Measurements from ENCODE around the gene PRR5L.
A peak's percentile ranks its signal among the peaks of the same experiment; 100 is the strongest.

PRR5L gene

DNA sequence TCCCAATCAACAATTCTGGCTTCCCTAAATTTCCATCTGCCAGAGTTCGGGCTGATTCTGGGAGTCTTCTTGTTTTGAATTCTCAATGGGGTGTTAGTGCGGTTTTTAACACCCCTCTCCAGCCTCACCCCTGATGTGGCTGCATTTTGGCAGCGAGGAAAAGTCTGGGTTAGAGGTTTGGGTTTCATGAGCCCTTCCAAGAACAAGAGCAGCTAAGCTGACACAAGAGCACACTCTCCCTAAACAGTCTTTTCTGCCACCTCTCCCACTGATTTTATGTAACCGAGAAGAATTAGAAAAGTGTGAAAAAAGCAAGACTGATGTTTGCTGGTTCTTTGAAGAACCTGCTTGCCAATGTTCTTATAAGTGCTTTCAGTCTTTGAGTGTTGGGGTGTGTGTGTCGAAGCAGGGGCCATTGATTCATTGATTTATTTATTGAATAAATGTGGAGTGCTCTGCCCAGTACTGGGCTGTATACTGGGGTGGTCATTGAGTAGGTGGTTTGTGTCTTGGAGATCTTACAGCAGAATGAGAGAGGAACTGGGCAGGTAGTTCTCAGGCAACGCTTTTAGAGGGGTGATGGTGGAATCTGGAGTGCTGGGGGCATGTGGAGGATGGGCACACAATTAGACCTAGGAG is 112.5 kb downstream of the PRR5L start:
- no peak overlapping the region for H3K4ac ChIP-seq (ENCODE audit: low read depth, low read length)
- H2BK120ac ChIP-seq (ENCODE audit: insufficient read depth, low read length, poor library complexity) = peak overlapping the region; percentile 18
- peak overlapping the region; percentile 30 for H4K91ac ChIP-seq (ENCODE audit: low read depth, low read length)
- H3K9ac ChIP-seq (ENCODE audit: low read length) = no peak overlapping the region
- no peak overlapping the region for H3K14ac ChIP-seq (ENCODE audit: low read length)
- H3K4me3 ChIP-seq (ENCODE audit: low read depth, low read length) = no peak overlapping the region
- H3K9me3 ChIP-seq (ENCODE audit: insufficient read depth, low read depth, low read length) = no peaks in the 10 kb centered on the region
- peaks cover 17 to 19% of the 10 kb centered on the region in 2 experiments for H3K4me1 ChIP-seq (ENCODE audit: control insufficient read depth in 1 of 2, insufficient read depth in 2 of 2, low read length in 2 of 2)
- H3K27me3 ChIP-seq (ENCODE audit: insufficient read depth, low read length) = no peaks in the 10 kb centered on the region
- DNase-seq = no peak
- H3K36me3 ChIP-seq (ENCODE audit: control insufficient read depth in 1 of 2, insufficient read depth in 2 of 2, low read length in 2 of 2) = peaks cover 8 to 29% of the 10 kb centered on the region in 2 experiments
- H4K8ac ChIP-seq (ENCODE audit: low read depth, low read length) = peak overlapping the region; percentile 42
- H3K27ac ChIP-seq (ENCODE audit: low read depth, low read length) = peak overlapping the region; percentile 43
- H3K79me1 ChIP-seq (ENCODE audit: low read length) = peaks cover 6% of the 10 kb centered on the region
- H3K4me2 ChIP-seq (ENCODE audit: low read length) = no peak overlapping the region
- no peak overlapping the region for H3K23ac ChIP-seq (ENCODE audit: low read length)
- H3K79me2 ChIP-seq (ENCODE audit: control insufficient read depth, insufficient read depth, low read length, poor library complexity) = no peaks in the 10 kb centered on the region
- peak overlapping the region; percentile 47 for H2BK12ac ChIP-seq (ENCODE audit: low read length)
- no peak overlapping the region for H3K18ac ChIP-seq (ENCODE audit: low read length)
- WGBS (ENCODE audit: extremely low coverage, insufficient coverage, insufficient read length) = no CpG with 5 or more reads among the region's 6 CpGs
- no peak overlapping the region for H4K12ac ChIP-seq (ENCODE audit: low read depth, low read length)
- peak overlapping the region; percentile 47 for H2AK5ac ChIP-seq (ENCODE audit: low read length)
- no peak overlapping the region for H2AFZ ChIP-seq (ENCODE audit: insufficient read depth, low read length, poor library complexity)
- H2BK5ac ChIP-seq (ENCODE audit: low read depth, low read length, poor library complexity) = no peak overlapping the region

GRCh38 chr11:36409152-36409816 is 113.2 kb downstream of the PRR5L start:
- Histone ChIP-seq H3K27me3 (ENCODE audit: insufficient read depth, low read length) (no peaks in the 10 kb centered on the region), H3K23ac (ENCODE audit: low read length) (no peak overlapping the region), H3K79me1 (ENCODE audit: low read length) (peaks cover 6% of the 10 kb centered on the region), H2BK12ac (ENCODE audit: low read length) (peak overlapping the region; percentile 47), H4K91ac (ENCODE audit: low read depth, low read length) (peak overlapping the region; percentile 43), H3K36me3 (ENCODE audit: control insufficient read depth in 1 of 2, insufficient read depth in 2 of 2, low read length in 2 of 2) (peaks cover 8 to 25% of the 10 kb centered on the region in 2 experiments), H3K4me3 (ENCODE audit: low read depth, low read length) (no peak overlapping the region), H3K4me2 (ENCODE audit: low read length) (no peak overlapping the region), H4K12ac (ENCODE audit: low read depth, low read length) (no peak overlapping the region), H2AK5ac (ENCODE audit: low read length) (peak overlapping the region; percentile 47), H3K14ac (ENCODE audit: low read length) (no peak overlapping the region), H3K9me3 (ENCODE audit: insufficient read depth, low read depth, low read length) (no peaks in the 10 kb centered on the region), H3K9ac (ENCODE audit: low read length) (no peak overlapping the region), H4K8ac (ENCODE audit: low read depth, low read length) (peak overlapping the region; percentile 42), H3K4me1 (ENCODE audit: control insufficient read depth in 1 of 2, insufficient read depth in 2 of 2, low read length in 2 of 2) (peaks cover 17 to 19% of the 10 kb centered on the region in 2 experiments), H3K27ac (ENCODE audit: low read depth, low read length) (peak overlapping the region; percentile 43), H3K79me2 (ENCODE audit: control insufficient read depth, insufficient read depth, low read length, poor library complexity) (no peaks in the 10 kb centered on the region), H3K18ac (ENCODE audit: low read length) (no peak overlapping the region), H3K4ac (ENCODE audit: low read depth, low read length) (no peak overlapping the region), H2AFZ (ENCODE audit: insufficient read depth, low read length, poor library complexity) (no peak overlapping the region), H2BK5ac (ENCODE audit: low read depth, low read length, poor library complexity) (no peak overlapping the region), H2BK120ac (ENCODE audit: insufficient read depth, low read length, poor library complexity) (peak overlapping the region; percentile 18)
- no peak for DNase-seq
- no CpG with 5 or more reads among the region's 8 CpGs for WGBS (ENCODE audit: extremely low coverage, insufficient coverage, insufficient read length)

- H3K23ac ChIP-seq (ENCODE audit: low read length) = no peak overlapping the region
- H2AK5ac ChIP-seq (ENCODE audit: low read length) = no peak overlapping the region
- H3K79me2 ChIP-seq (ENCODE audit: control insufficient read depth, insufficient read depth, low read length, poor library complexity) = no peaks in the 10 kb centered on the region
- no peak overlapping the region for H2BK5ac ChIP-seq (ENCODE audit: low read depth, low read length, poor library complexity)
- no CpG with 5 or more reads among the region's 9 CpGs for WGBS (ENCODE audit: extremely low coverage, insufficient coverage, insufficient read length)
- H3K4me3 ChIP-seq (ENCODE audit: low read depth, low read length) = no peak overlapping the region
- no peak overlapping the region for H3K27ac ChIP-seq (ENCODE audit: low read depth, low read length)
- H3K27me3 ChIP-seq (ENCODE audit: insufficient read depth, low read length) = no peaks in the 10 kb centered on the region
- peaks cover 17 to 19% of the 10 kb centered on the region in 2 experiments for H3K4me1 ChIP-seq (ENCODE audit: control insufficient read depth in 1 of 2, insufficient read depth in 2 of 2, low read length in 2 of 2)
- no peak overlapping the region for H3K9ac ChIP-seq (ENCODE audit: low read length)
- H4K8ac ChIP-seq (ENCODE audit: low read depth, low read length) = no peak overlapping the region
- no peaks in the 10 kb centered on the region for H3K9me3 ChIP-seq (ENCODE audit: insufficient read depth, low read depth, low read length)
- no peak overlapping the region for H3K4ac ChIP-seq (ENCODE audit: low read depth, low read length)
- peaks cover 6 to 16% of the 10 kb centered on the region in 2 experiments for H3K36me3 ChIP-seq (ENCODE audit: control insufficient read depth in 1 of 2, insufficient read depth in 2 of 2, low read length in 2 of 2)
- H2BK120ac ChIP-seq (ENCODE audit: insufficient read depth, low read length, poor library complexity) = no peak overlapping the region
- H3K79me1 ChIP-seq (ENCODE audit: low read length) = peaks cover 6% of the 10 kb centered on the region
- no peak overlapping the region for H4K91ac ChIP-seq (ENCODE audit: low read depth, low read length)
- no peak overlapping the region for H3K18ac ChIP-seq (ENCODE audit: low read length)
- H4K12ac ChIP-seq (ENCODE audit: low read depth, low read length) = no peak overlapping the region
- no peak overlapping the region for H2BK12ac ChIP-seq (ENCODE audit: low read length)
- no peak overlapping the region for H3K4me2 ChIP-seq (ENCODE audit: low read length)
- H2AFZ ChIP-seq (ENCODE audit: insufficient read depth, low read length, poor library complexity) = no peak overlapping the region
- peak; percentile 24 to 34 for DNase-seq
- no peak overlapping the region for H3K14ac ChIP-seq (ENCODE audit: low read length)
Observed at GRCh38 chr11:36411202-36411640, 115.1 kb downstream of the PRR5L start.

GRCh38 chr11:36412781-36413383 is 116.8 kb downstream of the PRR5L start:
- no peak overlapping the region for H3K9ac ChIP-seq (ENCODE audit: low read length)
- no peak overlapping the region for H3K4me3 ChIP-seq (ENCODE audit: low read depth, low read length)
- H4K91ac ChIP-seq (ENCODE audit: low read depth, low read length) = no peak overlapping the region
- H3K4me1 ChIP-seq (ENCODE audit: control insufficient read depth in 1 of 2, insufficient read depth in 2 of 2, low read length in 2 of 2) = peaks cover 17 to 19% of the 10 kb centered on the region in 2 experiments
- H3K14ac ChIP-seq (ENCODE audit: low read length) = no peak overlapping the region
- no peaks in the 10 kb centered on the region for H3K9me3 ChIP-seq (ENCODE audit: insufficient read depth, low read depth, low read length)
- H4K12ac ChIP-seq (ENCODE audit: low read depth, low read length) = no peak overlapping the region
- no peak overlapping the region for H2BK5ac ChIP-seq (ENCODE audit: low read depth, low read length, poor library complexity)
- no peaks in the 10 kb centered on the region for H3K79me2 ChIP-seq (ENCODE audit: control insufficient read depth, insufficient read depth, low read length, poor library complexity)
- no peak overlapping the region for H3K4me2 ChIP-seq (ENCODE audit: low read length)
- H2BK12ac ChIP-seq (ENCODE audit: low read length) = peak overlapping the region; percentile 24
- H3K27ac ChIP-seq (ENCODE audit: low read depth, low read length) = no peak overlapping the region
- H3K18ac ChIP-seq (ENCODE audit: low read length) = no peak overlapping the region
- no peaks in the 10 kb centered on the region for H3K27me3 ChIP-seq (ENCODE audit: insufficient read depth, low read length)
- H2BK120ac ChIP-seq (ENCODE audit: insufficient read depth, low read length, poor library complexity) = peak overlapping the region; percentile 31
- no peak overlapping the region for H3K4ac ChIP-seq (ENCODE audit: low read depth, low read length)
- no peak overlapping the region for H2AK5ac ChIP-seq (ENCODE audit: low read length)
- no peak overlapping the region for H3K23ac ChIP-seq (ENCODE audit: low read length)
- H3K36me3 ChIP-seq (ENCODE audit: control insufficient read depth in 1 of 2, insufficient read depth in 2 of 2, low read length in 2 of 2) = peaks cover 3 to 12% of the 10 kb centered on the region in 2 experiments
- H4K8ac ChIP-seq (ENCODE audit: low read depth, low read length) = no peak overlapping the region
- DNase-seq = no peak
- H3K79me1 ChIP-seq (ENCODE audit: low read length) = peaks cover 6% of the 10 kb centered on the region
- no peak overlapping the region for H2AFZ ChIP-seq (ENCODE audit: insufficient read depth, low read length, poor library complexity)
- no CpG with 5 or more reads among the region's 2 CpGs for WGBS (ENCODE audit: extremely low coverage, insufficient coverage, insufficient read length)

Measured in trophoblast cell (in vitro differentiated cells and primary cell).